B cell (primary cell): ENCODE data around the gene TRIM52. TPM values are rescaled to one million over a fixed set of nuclear protein-coding genes. Genes with fewer than 3 reads are reported as not detected.

Source experiments
- ATAC-seq: fragments of 200-7000 bp; cut with Tn5 transposase; one replicate; pipeline ENCODE4 v1.10.0; 2021; ENCODE audit warnings: low read depth, mild to moderate bottlenecking, moderate number of reproducible peaks, moderate library complexity
- CTCF ChIA-PET: fragments of 350-600 bp; sonication (Branson Sonifier 250); formaldehyde crosslinking; loops from one replicate; lab custom pipeline; 2021; ENCODE audit warnings: antibody characterized with exemption, inconsistent platforms; lab: Charles Lee
- POLR2A ChIA-PET: fragments of 350-600 bp; sonication (Branson Sonifier 250); formaldehyde crosslinking; loops from one replicate; lab custom pipeline; 2021; ENCODE audit warnings: antibody characterized with exemption; lab: Charles Lee
- DNase-seq: peaks from one replicate; pipeline ENCODE4 v3.0.0; 2013
- H2AFZ ChIP-seq: 2 replicates; pipeline ENCODE4 v1.6.1; 2012; ENCODE audit warnings: mild to moderate bottlenecking, low read depth, low read length; ENCODE audit not compliant: insufficient read depth, poor library complexity, severe bottlenecking
- H3K27ac ChIP-seq, 2 donors: 1 replicate in 1 of 2; 2 replicates in 1 of 2; pipeline ENCODE4 v1.5.1; 2012 to 2013; ENCODE audit warnings: low read length in 2 of 2, mild to moderate bottlenecking in 2 of 2, moderate library complexity in 1 of 2
- H3K27me3 ChIP-seq, 4 experiments: fragments of 200-600 bp in 1 of 4; sonication (generic) in 1 of 4; replicated peaks in 1 of 4; 1 replicate in 2 of 4; 2 replicates in 2 of 4; pipeline versions ENCODE4 v1.6.1 to v1.7.0; 2013 to 2016; ENCODE audit warnings: low read length in 3 of 4, mild to moderate bottlenecking in 2 of 4, mixed read lengths in 1 of 4, moderate library complexity in 1 of 4; ENCODE audit not compliant: insufficient read depth in 4 of 4, control insufficient read depth in 3 of 4; ENCODE audit errors: control extremely low read depth in 1 of 4
- H3K36me3 ChIP-seq, 2 experiments: replicated peaks in 1 of 2; 1 replicate in 1 of 2; 2 replicates in 1 of 2; pipeline versions ENCODE4 v1.6.1 to v1.7.1; 2013; ENCODE audit warnings: low read length in 1 of 2; ENCODE audit not compliant: insufficient read depth in 2 of 2, control insufficient read depth in 1 of 2; ENCODE audit errors: control extremely low read depth in 1 of 2, extremely low read depth in 1 of 2
- H3K4me1 ChIP-seq, 2 donors: fragments of 200-600 bp in 1 of 2; sonication (generic) in 1 of 2; 1 replicate in 1 of 2; 2 replicates in 1 of 2; pipeline versions ENCODE4 v1.5.1 to v1.6.1; 2013 to 2017; ENCODE audit warnings: low read length in 2 of 2; ENCODE audit not compliant: control insufficient read depth in 2 of 2, insufficient read depth in 2 of 2
- H3K4me2 ChIP-seq: replicated peaks from 2 replicates; pipeline ENCODE3; 2012; ENCODE audit warnings: mild to moderate bottlenecking, low read depth, low read length; ENCODE audit not compliant: poor library complexity, severe bottlenecking
- H3K4me3 ChIP-seq, 5 experiments: fragments of 200-600 bp in 1 of 5; sonication (generic) in 1 of 5; 1 replicate in 3 of 5; 2 replicates in 2 of 5; pipeline versions ENCODE4 v1.5.1 to v1.7.0; 2011 to 2016; ENCODE audit warnings: low read length in 4 of 5, mild to moderate bottlenecking in 4 of 5, low read depth in 2 of 5, control low read depth in 1 of 5, moderate library complexity in 1 of 5; ENCODE audit not compliant: insufficient read depth in 1 of 5; ENCODE audit errors: control extremely low read depth in 1 of 5, extremely low read depth in 1 of 5
- H3K79me2 ChIP-seq: fragments of 200-600 bp; sonication (generic); one replicate; pipeline ENCODE4 v1.6.0; 2016; ENCODE audit warnings: low read length; ENCODE audit not compliant: control insufficient read depth, insufficient read depth
- H3K9ac ChIP-seq: fragments of 200-600 bp; sonication (generic); 2 replicates; pipeline ENCODE4 v1.6.1; 2017; ENCODE audit warnings: mild to moderate bottlenecking, low read length, moderate library complexity
- H3K9me3 ChIP-seq, 3 donors: one replicate each; pipeline versions ENCODE4 v1.6.1 to v1.7.1; 2013; ENCODE audit warnings: low read length in 2 of 3; ENCODE audit not compliant: control insufficient read depth in 2 of 3, insufficient read depth in 1 of 3; ENCODE audit errors: control extremely low read depth in 1 of 3
- H4K20me1 ChIP-seq: 2 replicates; pipeline ENCODE4 v1.6.0; 2012; ENCODE audit warnings: mild to moderate bottlenecking, low read length; ENCODE audit not compliant: insufficient read depth, control insufficient read depth, poor library complexity, severe bottlenecking
- H3K27ac Mint-ChIP-seq: one replicate; pipeline ENCODE4 v1.8.0; 2021; ENCODE audit warnings: mixed read lengths
- H3K27me3 Mint-ChIP-seq: one replicate; pipeline ENCODE4 v1.8.0; 2021; ENCODE audit warnings: mixed read lengths
- H3K4me1 Mint-ChIP-seq: one replicate; pipeline ENCODE4 v1.8.0; 2021; ENCODE audit warnings: mixed read lengths
- H3K4me3 Mint-ChIP-seq: one replicate; pipeline ENCODE4 v1.8.0; 2021; ENCODE audit warnings: mixed read lengths
- H3K9me3 Mint-ChIP-seq: one replicate; pipeline ENCODE4 v1.8.0; 2022; ENCODE audit warnings: mixed read lengths; ENCODE audit not compliant: insufficient read depth
- EZH2 ChIP-seq: IDR thresholded peaks from 2 replicates; pipeline ENCODE4 v1.6.1; 2012; ENCODE audit warnings: borderline replicate concordance, low read depth, mild to moderate bottlenecking, moderate library complexity, low read length; ENCODE audit not compliant: insufficient read depth, poor library complexity, severe bottlenecking
- WGBS: methylation state at CpG from one replicate; pipeline ENCODE4 v1.1.5; 2013; ENCODE audit warnings: missing lambda C conversion rate; ENCODE audit not compliant: insufficient coverage; 5-methylcytosine and 5-hydroxymethylcytosine counted together
- intact Hi-C: fragments of 100-400 bp; cut with micrococcal nuclease; formaldehyde crosslinking; loops from one replicate; pipeline ENCODE4 v1.10.0; 2022
- polyA plus RNA-seq: library from polyadenylated mRNA; depleted of rRNA; stranded (reverse); fragments of >200 nt; gene quantifications from 2 replicates; pipeline ENCODE4 v1.2.3, GENCODE V29; 2012
- total RNA-seq, 2 donors: library from RNA; stranded (reverse); fragments of 120-200 nt in 1 of 2; gene quantifications; 1 replicate in 1 of 2; 2 replicates in 1 of 2; pipeline versions ENCODE4 v1.2.3 to v1.2.4, GENCODE V29; 2013 to 2022
- TF ChIP-seq, protein P1 (sequence below): fragments of 200-600 bp; IDR thresholded peaks from one replicate; pipeline ENCODE4 v1.8.0; 2022; ENCODE audit warnings: antibody characterized with exemption, mild to moderate bottlenecking

The TRIM52 gene
- total and polyA plus RNA-seq, 2 donors (not counting 1 experiment from before 2014, with no cell fraction given): 29.9 to 61.3 TPM

GRCh38 chr5:181212934-181213333 lies 48.0 kb downstream of the TRIM52 start:
- Histone ChIP-seq H2AFZ (no peak overlapping the region), H3K27ac (no peak overlapping the region), H3K79me2 (no peaks in the 10 kb centered on the region), H3K36me3 (no peaks in the 10 kb centered on the region), H3K4me1 (peaks cover 9 to 14% of the 10 kb centered on the region in 2 donors), H3K4me3 (no peak overlapping the region), H3K9me3 (peaks cover 0 to 8% (median 0%) of the 10 kb centered on the region in 3 donors), H4K20me1 (peaks cover 7% of the 10 kb centered on the region), H3K27me3 (no peaks in the 10 kb centered on the region), H3K4me2 (no peak overlapping the region), H3K9ac (no peak overlapping the region)
- peaks cover 18% of the 10 kb centered on the region for H3K4me1 Mint-ChIP-seq
- no peaks in the 10 kb centered on the region for H3K9me3 Mint-ChIP-seq
- TF ChIP-seq, protein P1, sequence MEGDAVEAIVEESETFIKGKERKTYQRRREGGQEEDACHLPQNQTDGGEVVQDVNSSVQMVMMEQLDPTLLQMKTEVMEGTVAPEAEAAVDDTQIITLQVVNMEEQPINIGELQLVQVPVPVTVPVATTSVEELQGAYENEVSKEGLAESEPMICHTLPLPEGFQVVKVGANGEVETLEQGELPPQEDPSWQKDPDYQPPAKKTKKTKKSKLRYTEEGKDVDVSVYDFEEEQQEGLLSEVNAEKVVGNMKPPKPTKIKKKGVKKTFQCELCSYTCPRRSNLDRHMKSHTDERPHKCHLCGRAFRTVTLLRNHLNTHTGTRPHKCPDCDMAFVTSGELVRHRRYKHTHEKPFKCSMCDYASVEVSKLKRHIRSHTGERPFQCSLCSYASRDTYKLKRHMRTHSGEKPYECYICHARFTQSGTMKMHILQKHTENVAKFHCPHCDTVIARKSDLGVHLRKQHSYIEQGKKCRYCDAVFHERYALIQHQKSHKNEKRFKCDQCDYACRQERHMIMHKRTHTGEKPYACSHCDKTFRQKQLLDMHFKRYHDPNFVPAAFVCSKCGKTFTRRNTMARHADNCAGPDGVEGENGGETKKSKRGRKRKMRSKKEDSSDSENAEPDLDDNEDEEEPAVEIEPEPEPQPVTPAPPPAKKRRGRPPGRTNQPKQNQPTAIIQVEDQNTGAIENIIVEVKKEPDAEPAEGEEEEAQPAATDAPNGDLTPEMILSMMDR: no peak
- no peak for TF ChIP-seq EZH2
- POLR2A ChIA-PET: interaction anchor here (0.9 kb wide), 1 partner anchor 13 kb away, joined by 5 read pairs; no protein-coding TSS in a partner anchor
- ATAC-seq: no peak
- intact Hi-C loops: loop anchor here (10.0 kb wide), 1 partner anchor 48 kb away; no protein-coding TSS in a partner anchor
- no CpG with 5 or more reads among the region's 2 CpGs for WGBS
- CTCF ChIA-PET: interaction anchor here (1.7 kb wide), 1 partner anchor 23 kb away, joined by 5 read pairs; no protein-coding TSS in a partner anchor
- DNase-seq: no peak
- no peak overlapping the region for H3K27ac Mint-ChIP-seq
- H3K27me3 Mint-ChIP-seq: no peaks in the 10 kb centered on the region
- H3K4me3 Mint-ChIP-seq: no peak overlapping the region

GRCh38 chr5:181212080-181212479 lies 48.9 kb downstream of the TRIM52 start:
- Histone ChIP-seq H4K20me1 (peaks cover 7% of the 10 kb centered on the region), H2AFZ (no peak overlapping the region), H3K27me3 (no peaks in the 10 kb centered on the region), H3K36me3 (no peaks in the 10 kb centered on the region), H3K9me3 (peaks cover 0 to 14% (median 2%) of the 10 kb centered on the region in 3 donors), H3K4me2 (no peak overlapping the region), H3K9ac (no peak overlapping the region), H3K4me3 (no peak overlapping the region), H3K27ac (no peak overlapping the region), H3K4me1 (peaks cover 9 to 18% of the 10 kb centered on the region in 2 donors), H3K79me2 (no peaks in the 10 kb centered on the region)
- H3K4me1 Mint-ChIP-seq: peaks cover 18% of the 10 kb centered on the region
- H3K27me3 Mint-ChIP-seq: no peaks in the 10 kb centered on the region
- intact Hi-C loops: loop anchor here (10.0 kb wide), 1 partner anchor 47 kb away; no protein-coding TSS in a partner anchor
- ATAC-seq (no peak), DNase-seq (no peak)
- POLR2A ChIA-PET: interaction anchor here (0.9 kb wide), 1 partner anchor 12 kb away, joined by 5 read pairs; no protein-coding TSS in a partner anchor
- H3K9me3 Mint-ChIP-seq: no peaks in the 10 kb centered on the region
- no peak for TF ChIP-seq EZH2
- TF ChIP-seq, protein P1: no peak
- no peak overlapping the region for H3K27ac Mint-ChIP-seq
- CTCF ChIA-PET: interaction anchor here (1.7 kb wide), 1 partner anchor 22 kb away, joined by 5 read pairs; no protein-coding TSS in a partner anchor
- WGBS: 100% methylated on average over 5 of the region's 6 CpGs
- no peak overlapping the region for H3K4me3 Mint-ChIP-seq
